Glutamatergic neuron (in vitro differentiated cells): Measurements from ENCODE around the gene PLEKHN1. TPM values are rescaled to one million over a fixed set of nuclear protein-coding genes. Genes with fewer than 3 reads are reported as not detected.
"Not testable (repeated sequence)": the region's sequence is repeated elsewhere in the genome, so short reads cannot be mapped to it uniquely, and the experiment has no call there.

Experiments
- DNase-seq: peaks from one replicate; pipeline ENCODE4 v3.0.0; 2022
- H3K27ac Mint-ChIP-seq: one replicate; pipeline ENCODE4 v1.8.0; 2020; ENCODE audit warnings: mild to moderate bottlenecking, mixed read lengths, inconsistent platforms; ENCODE audit not compliant: unreplicated experiment
- H3K27me3 Mint-ChIP-seq: one replicate; pipeline ENCODE4 v1.8.0; 2020; ENCODE audit warnings: mild to moderate bottlenecking, moderate library complexity, mixed read lengths, inconsistent platforms; ENCODE audit not compliant: unreplicated experiment
- H3K36me3 Mint-ChIP-seq: one replicate; pipeline ENCODE4 v1.8.0; 2020; ENCODE audit warnings: mild to moderate bottlenecking, mixed read lengths, inconsistent platforms; ENCODE audit not compliant: unreplicated experiment
- H3K4me1 Mint-ChIP-seq: one replicate; pipeline ENCODE4 v1.8.0; 2020; ENCODE audit warnings: mild to moderate bottlenecking, low read depth, mixed read lengths, inconsistent platforms; ENCODE audit not compliant: unreplicated experiment
- H3K4me3 Mint-ChIP-seq: one replicate; pipeline ENCODE4 v1.8.0; 2020; ENCODE audit warnings: mild to moderate bottlenecking, mixed read lengths, inconsistent platforms; ENCODE audit not compliant: unreplicated experiment
- H3K9me3 Mint-ChIP-seq: one replicate; pipeline ENCODE4 v1.8.0; 2020; ENCODE audit warnings: mild to moderate bottlenecking, moderate library complexity, mixed read lengths, inconsistent platforms; ENCODE audit not compliant: unreplicated experiment
- CTCF ChIP-seq: fragments of 200-600 bp; sonication (generic); IDR thresholded peaks from one replicate; pipeline ENCODE4 v1.5.0; 2021; ENCODE audit not compliant: partially characterized antibody, unreplicated experiment
- total RNA-seq: library from RNA; stranded (reverse); fragmentation: NEBNext Ultra II Directional; extraction: Animal tissue kit (Norgen Biotek cat#: 25700); gene quantifications from one replicate; pipeline ENCODE4 v1.2.1, GENCODE V29; 2021; ENCODE audit not compliant: unreplicated experiment

PLEKHN1 gene
- total RNA-seq, 1 donor from 2014 or later, result 0.29 TPM

GRCh38 chr1:1006305-1007159, 40.2 kb downstream of the PLEKHN1 start:
- H3K9me3 Mint-ChIP-seq, result peaks cover 5% of the 10 kb centered on the region
- peaks cover 18% of the 10 kb centered on the region for H3K4me1 Mint-ChIP-seq
- H3K4me3 Mint-ChIP-seq, result no peak overlapping the region
- H3K36me3 Mint-ChIP-seq, result no peaks in the 10 kb centered on the region
- peaks cover 12% of the 10 kb centered on the region for H3K27me3 Mint-ChIP-seq
- peak overlapping the region; percentile 17 for H3K27ac Mint-ChIP-seq
- no peak for DNase-seq
- no peak for TF ChIP-seq CTCF

GRCh38 chr1:1010131-1010530, 43.8 kb downstream of the PLEKHN1 start:
- H3K27me3 Mint-ChIP-seq, H3K27ac Mint-ChIP-seq, DNase-seq, H3K4me3 Mint-ChIP-seq, H3K9me3 Mint-ChIP-seq, H3K36me3 Mint-ChIP-seq: not testable (repeated sequence)
- peaks cover 21% of the 10 kb centered on the region for H3K4me1 Mint-ChIP-seq

DNA sequence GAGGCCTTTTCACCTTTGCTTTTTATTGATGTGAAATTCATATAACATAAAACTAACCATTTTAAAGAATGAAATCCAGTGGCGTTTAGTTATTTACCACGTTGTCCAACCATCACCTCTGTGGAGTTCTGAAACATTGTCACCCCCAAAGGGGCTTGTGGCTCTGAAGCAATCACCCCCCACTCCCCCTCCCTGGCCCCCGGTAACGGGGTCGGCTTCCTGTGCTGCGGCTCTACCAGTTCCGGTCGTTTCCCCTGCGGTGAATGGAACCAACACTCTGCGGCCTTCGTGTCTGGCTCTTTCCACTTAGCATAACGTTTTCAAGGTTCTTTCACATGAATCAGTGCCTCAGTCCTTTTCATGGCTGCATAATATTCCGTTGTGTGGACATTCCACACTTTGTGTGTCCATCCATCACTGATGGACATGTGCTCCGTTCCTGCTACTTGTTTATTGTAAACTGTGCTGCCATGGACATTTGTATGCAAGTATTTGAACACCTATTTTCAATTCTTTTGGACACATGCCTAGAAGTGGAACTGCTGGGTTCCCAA, 45.2 kb downstream of the PLEKHN1 start:
- Mint-ChIP-seq H3K4me1 (peaks cover 17% of the 10 kb centered on the region), H3K36me3 (no peaks in the 10 kb centered on the region), H3K27me3 (peaks cover 1% of the 10 kb centered on the region), H3K4me3 (peak overlapping the region; percentile 40), H3K27ac (no peak overlapping the region), H3K9me3 (peaks cover 5% of the 10 kb centered on the region)
- no peak for TF ChIP-seq CTCF
- no peak for DNase-seq

DNA sequence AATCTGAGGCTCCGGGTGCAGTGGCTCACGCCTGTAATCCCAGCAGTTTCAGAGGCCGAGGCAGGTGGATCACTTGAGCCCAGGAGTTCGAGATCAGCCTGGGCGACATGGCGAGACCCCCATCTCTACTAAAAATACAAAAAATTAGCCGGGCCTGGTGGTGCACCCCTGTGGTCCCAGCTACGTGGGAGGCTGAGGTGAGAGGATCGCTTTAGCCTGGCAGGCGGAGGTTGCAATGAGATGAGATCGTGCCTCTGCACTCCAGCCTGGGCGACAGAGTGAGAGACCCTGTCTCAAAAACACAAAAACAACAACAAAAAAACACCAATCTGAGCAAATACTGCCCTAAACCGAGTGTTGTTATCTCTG, 46.4 kb downstream of the PLEKHN1 start:
- H3K4me1 Mint-ChIP-seq, result peaks cover 20% of the 10 kb centered on the region
- not testable (repeated sequence) for H3K9me3 Mint-ChIP-seq, H3K27ac Mint-ChIP-seq, H3K27me3 Mint-ChIP-seq, H3K4me3 Mint-ChIP-seq, DNase-seq, H3K36me3 Mint-ChIP-seq

- Mint-ChIP-seq H3K9me3 (peaks cover 9% of the 10 kb centered on the region), H3K27me3 (peaks cover 5% of the 10 kb centered on the region), H3K27ac (peak within 1 kb of the TSS; percentile 82), H3K4me1 (peaks cover 20% of the 10 kb centered on the region), H3K4me3 (peak within 1 kb of the TSS; percentile 76), H3K36me3 (no peaks in the 10 kb centered on the region)
- TF ChIP-seq CTCF, result no peak
- no peak for DNase-seq
Observed at GRCh38 chr1:1013105-1013921, 47.0 kb downstream of the PLEKHN1 start, which contains the start of gene ISG15. ISG15 (plus strand) TSS chr1:1013497; CDS start chr1:1013574, 77 bp downstream.
